Measurements from ENCODE around the gene TMEM171. TPM values are rescaled to one million over a fixed set of nuclear protein-coding genes. Genes with fewer than 3 reads are reported as not detected.
A peak's percentile ranks its signal among the peaks of the same experiment; 100 is the strongest.

TMEM171 gene
- total RNA-seq, 1 donor = not detected

- DNase-seq (ENCODE audit: low read depth in 2 of 3, low spot score in 2 of 3) = no peak
These were observed 31.5 kb downstream of the TMEM171 start for GRCh38 chr5:73151766-73152410.

GRCh38 chr5:73152411-73153388, 32.3 kb downstream of the TMEM171 start:
- no peak for DNase-seq (ENCODE audit: low read depth in 2 of 3, low spot score in 2 of 3)

GRCh38 chr5:73153513-73153912, 33.1 kb downstream of the TMEM171 start:
- DNase-seq (ENCODE audit: low read depth in 2 of 3, low spot score in 2 of 3) = peak in 1 of 3 donors; percentile 23

- DNase-seq (ENCODE audit: low read depth in 2 of 3, low spot score in 2 of 3) = no peak
These were observed 34.0 kb downstream of the TMEM171 start for GRCh38 chr5:73154208-73155006.

- no peak for DNase-seq (ENCODE audit: low read depth in 2 of 3, low spot score in 2 of 3)
These were observed 35.2 kb downstream of the TMEM171 start for GRCh38 chr5:73155271-73156222.

GRCh38 chr5:73157414-73158303, 37.3 kb downstream of the TMEM171 start:
- DNase-seq (ENCODE audit: low read depth in 2 of 3, low spot score in 2 of 3) = no peak

- no peak for DNase-seq (ENCODE audit: low read depth in 2 of 3, low spot score in 2 of 3)
These were observed 37.9 kb downstream of the TMEM171 start for GRCh38 chr5:73158313-73158712.

GRCh38 chr5:73160239-73160671, 39.9 kb downstream of the TMEM171 start:
- DNase-seq (ENCODE audit: low read depth in 2 of 3, low spot score in 2 of 3) = peak in 2 of 3 donors; percentile 43 to 78

GRCh38 chr5:73170522-73170921, 50.1 kb downstream of the TMEM171 start:
- DNase-seq (ENCODE audit: low read depth in 2 of 3, low spot score in 2 of 3) = peak in 2 of 3 donors; percentile 22 to 58

GRCh38 chr5:73171495-73171894, 51.1 kb downstream of the TMEM171 start:
- no peak for DNase-seq (ENCODE audit: low read depth in 2 of 3, low spot score in 2 of 3)

GRCh38 chr5:73172951-73173350, 52.6 kb downstream of the TMEM171 start, which contains the start of gene TMEM174:
Gene TMEM174 (plus strand): TSS chr5:73173193. CDS start chr5:73173244, 51 bp downstream.
- no peak for DNase-seq (ENCODE audit: low read depth in 2 of 3, low spot score in 2 of 3)

- DNase-seq (ENCODE audit: low read depth in 2 of 3, low spot score in 2 of 3) = no peak
These were observed 53.9 kb downstream of the TMEM171 start for GRCh38 chr5:73174100-73174815.

GRCh38 chr5:73176250-73176649, 55.9 kb downstream of the TMEM171 start:
- no peak for DNase-seq (ENCODE audit: low read depth in 2 of 3, low spot score in 2 of 3)

- DNase-seq (ENCODE audit: low read depth in 2 of 3, low spot score in 2 of 3) = no peak
These were observed 57.9 kb downstream of the TMEM171 start for GRCh38 chr5:73178265-73178664.

- DNase-seq (ENCODE audit: low read depth in 2 of 3, low spot score in 2 of 3) = no peak
These were observed 59.4 kb downstream of the TMEM171 start for GRCh38 chr5:73179730-73180129.

- DNase-seq (ENCODE audit: low read depth in 2 of 3, low spot score in 2 of 3) = no peak
These were observed 60.2 kb downstream of the TMEM171 start for GRCh38 chr5:73180566-73180965.

Data from hematopoietic multipotent progenitor cell (in vitro differentiated cells).